Raji (cell line): Measurements from ENCODE around the gene DUSP23.

Experiments
- POLR2A ChIP-seq: IDR thresholded peaks from 2 replicates; pipeline ENCODE4 v1.6.1; 2011; ENCODE audit warnings: low read depth, low read length, control low read depth; ENCODE audit not compliant: insufficient read depth

Gene DUSP23

GRCh38 chr1:159780583-159781582 is at the start of gene DUSP23:
Gene DUSP23 (plus strand): TSS chr1:159780962. CDS start chr1:159781101, 139 bp downstream.
- no peak for TF ChIP-seq POLR2A

DNA sequence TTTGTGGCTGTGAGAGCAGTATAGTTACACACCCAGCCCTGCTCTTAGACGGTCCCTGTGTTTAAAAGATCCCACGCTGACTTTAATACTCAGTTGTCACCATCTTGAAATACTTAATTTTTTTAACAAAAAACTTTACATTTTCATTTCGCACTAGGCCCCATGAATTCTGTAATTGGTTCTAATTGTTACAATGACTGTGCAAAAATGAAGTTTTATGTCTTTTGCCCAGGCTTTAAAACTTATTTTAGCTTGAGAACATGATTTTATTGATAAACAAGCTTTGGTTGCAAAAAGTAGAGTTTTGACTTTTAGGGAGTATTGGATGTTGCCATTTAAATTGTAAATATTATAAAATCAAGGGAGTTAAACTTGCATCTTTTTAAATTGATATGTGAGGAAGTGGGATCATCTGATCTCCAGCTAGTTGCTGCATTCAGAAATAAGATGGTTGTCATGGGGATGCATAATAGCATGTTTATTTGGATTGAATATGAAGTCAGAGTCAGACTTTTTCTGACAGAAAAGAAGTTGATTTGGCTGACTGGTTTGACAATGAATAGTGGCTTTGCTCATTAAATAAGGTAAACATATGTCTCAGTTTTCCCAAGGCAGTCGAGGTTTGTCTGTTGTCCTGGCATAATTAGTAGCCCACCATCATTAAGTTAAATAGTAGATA is 43.4 kb upstream of the DUSP23 start:
- no peak for TF ChIP-seq POLR2A

DNA sequence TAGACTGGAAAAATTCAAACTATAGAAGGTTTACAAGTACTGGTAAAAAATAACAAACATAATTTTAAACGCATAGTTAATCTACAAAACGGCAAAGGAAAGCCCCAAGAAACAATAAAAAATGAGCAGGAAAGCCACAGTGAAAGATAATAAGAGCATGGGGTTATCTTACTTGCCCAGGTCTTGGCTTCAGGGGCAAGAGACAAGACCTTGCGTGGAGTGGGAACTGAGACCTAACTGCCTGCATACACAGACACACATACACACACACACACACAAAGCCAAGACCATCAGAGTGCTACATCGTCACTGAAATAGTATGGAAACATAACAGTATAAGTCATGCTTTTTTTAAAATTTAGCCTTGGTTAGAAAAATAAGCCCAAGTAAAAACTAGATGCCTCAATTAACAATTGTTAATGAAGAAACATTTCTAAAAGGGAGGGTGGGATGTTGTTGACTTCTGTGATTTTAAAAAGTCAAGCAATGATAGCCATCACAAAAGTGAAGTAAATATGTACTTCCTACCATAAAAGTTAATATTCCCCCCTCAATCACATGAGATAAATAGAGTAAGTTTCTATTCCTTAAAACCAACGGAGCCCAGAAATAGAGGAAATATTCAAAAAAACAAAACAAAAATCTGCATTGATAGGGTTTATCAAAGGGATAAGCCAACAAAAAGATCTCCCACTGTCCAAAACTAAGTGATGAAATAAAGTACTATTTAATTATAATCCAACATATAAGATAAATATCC is 36.9 kb upstream of the DUSP23 start:
- no peak for TF ChIP-seq POLR2A

- TF ChIP-seq POLR2A, result no peak
Measured at GRCh38 chr1:159746666-159747065, 34.1 kb upstream of the DUSP23 start.

DNA sequence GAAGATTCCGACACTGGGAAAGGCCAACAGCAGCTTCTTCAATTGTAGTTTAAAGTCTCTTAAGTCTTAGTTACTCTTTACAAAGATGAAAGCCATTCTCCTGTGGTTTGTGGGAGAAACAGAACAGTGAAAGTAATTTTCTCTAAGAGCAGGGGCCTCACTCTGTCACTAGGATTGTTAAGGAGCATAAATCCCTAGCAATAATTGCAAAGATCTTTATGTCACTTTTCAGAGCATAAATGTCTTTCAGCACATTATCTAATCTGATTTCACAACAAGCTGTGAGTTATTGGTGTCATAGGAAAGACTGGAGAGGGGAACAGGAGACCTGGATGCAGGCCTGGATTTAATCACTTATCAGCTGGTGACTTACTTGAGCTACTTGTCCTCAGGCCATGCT is 32.4 kb upstream of the DUSP23 start:
- TF ChIP-seq POLR2A, result no peak

GRCh38 chr1:159749630-159750029 is 31.1 kb upstream of the DUSP23 start:
- no peak for TF ChIP-seq POLR2A

- no peak for TF ChIP-seq POLR2A
Measured at GRCh38 chr1:159750621-159751020, 30.1 kb upstream of the DUSP23 start.

DNA sequence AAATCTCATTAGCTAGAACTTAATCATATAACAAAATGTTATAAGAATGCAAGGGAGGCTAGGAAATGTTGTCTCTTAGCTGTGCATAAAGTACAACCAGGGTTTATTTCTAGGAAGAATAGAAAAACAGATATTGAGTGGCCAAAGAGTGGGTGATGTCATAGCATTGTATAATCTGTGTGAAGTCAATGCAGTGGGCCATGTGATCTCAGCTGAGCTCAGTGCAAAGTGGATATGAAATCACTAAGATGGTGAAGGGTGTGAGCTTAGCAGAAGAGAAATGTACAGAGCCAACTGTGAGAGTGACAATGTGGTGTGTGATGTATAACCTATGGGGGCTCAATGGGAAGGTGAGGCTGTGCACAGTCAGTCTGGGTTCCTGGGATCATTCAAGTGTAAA is 29.7 kb upstream of the DUSP23 start:
- TF ChIP-seq POLR2A, result no peak

- no peak for TF ChIP-seq POLR2A
Measured at GRCh38 chr1:159752135-159752580, 28.6 kb upstream of the DUSP23 start.

DNA sequence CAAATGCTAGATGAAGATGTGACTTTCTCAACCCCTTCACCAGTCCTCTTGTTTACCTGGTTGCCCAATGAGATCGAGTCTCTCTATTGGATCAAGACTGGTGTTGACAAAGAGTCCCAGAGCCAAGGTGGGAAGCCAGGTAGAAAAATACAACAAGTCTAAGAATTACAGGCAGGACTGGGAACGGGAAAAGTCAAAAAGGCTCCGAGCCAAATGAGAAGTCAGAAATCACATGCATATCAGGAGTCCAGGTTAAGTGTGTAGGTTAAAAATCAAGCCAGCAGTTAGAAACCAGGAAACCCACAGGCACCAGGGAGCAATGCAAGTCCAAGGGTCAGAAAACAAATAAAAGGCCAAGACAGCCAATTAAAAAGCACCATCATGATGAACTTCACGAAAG is 27.4 kb upstream of the DUSP23 start:
- no peak for TF ChIP-seq POLR2A

GRCh38 chr1:159755451-159756007 is 25.2 kb upstream of the DUSP23 start:
- no peak for TF ChIP-seq POLR2A

DNA sequence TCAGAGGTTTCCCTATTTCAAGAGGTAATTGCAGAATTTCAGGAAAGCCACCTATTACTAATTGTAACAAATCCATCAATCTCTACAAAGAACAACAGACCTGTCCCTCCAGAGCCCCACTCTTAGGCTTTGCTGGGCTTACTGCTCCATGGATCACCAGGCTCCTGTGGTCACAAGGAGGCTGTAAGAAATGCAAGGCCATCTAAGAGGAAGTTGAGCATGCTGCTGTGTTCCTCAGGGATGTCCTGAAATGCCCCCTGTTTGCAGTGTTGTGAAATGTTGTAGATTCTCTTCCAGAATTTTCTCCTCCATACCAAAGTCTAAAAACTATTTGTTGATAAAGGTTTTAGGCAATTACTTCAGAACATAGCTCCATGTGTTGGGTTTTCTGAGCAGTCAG is 24.4 kb upstream of the DUSP23 start:
- no peak for TF ChIP-seq POLR2A

DNA sequence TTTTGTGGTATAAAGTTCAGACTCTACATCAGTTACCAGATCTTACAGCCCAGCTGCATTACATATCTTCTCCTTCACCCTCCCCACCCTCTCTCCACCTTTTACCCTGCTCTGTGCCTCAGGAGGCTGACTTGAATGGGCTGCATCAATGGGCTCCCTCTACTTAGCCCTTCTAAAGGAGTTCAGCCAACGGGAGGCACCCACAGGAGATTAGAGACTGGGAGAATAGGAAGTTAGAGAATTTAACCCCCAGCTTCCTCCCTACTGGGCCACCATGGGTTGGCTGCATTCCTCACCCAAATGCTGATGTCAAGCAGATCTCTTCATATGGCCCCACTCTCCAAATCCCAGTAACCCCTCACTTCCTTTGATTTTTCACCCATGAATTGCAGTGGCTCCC is 17.1 kb upstream of the DUSP23 start:
- TF ChIP-seq POLR2A, result no peak

- no peak for TF ChIP-seq POLR2A
Measured at GRCh38 chr1:159765806-159766205, 15.0 kb upstream of the DUSP23 start.
